RPMI8226 (cell line): ENCODE measurements around the gene ATXN1.

Source experiments
- DNase-seq: peaks from one replicate; pipeline ENCODE4 v3.0.0-alpha.2; 2015

Gene ATXN1

DNA sequence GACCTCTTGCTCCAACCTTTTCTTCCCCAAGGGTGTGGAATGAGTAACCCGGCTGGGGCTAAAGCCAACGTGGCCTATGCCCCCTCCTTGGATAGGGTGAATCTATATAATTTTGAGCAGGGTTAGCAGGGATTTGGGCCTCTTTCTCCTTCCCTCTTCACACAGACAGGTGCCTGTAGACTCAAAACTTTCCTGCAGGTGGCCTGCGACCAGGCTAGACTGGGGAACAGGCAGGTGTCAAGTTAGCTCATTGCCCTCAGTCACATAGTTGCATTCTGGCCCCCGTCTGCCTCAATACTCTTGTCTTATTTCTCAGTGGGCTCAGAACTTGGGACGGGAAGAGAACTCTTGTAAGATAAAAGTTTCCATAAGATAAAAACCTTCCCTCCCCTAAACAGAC is 243.0 kb downstream of the ATXN1 start:
- peak; percentile 45 for DNase-seq

DNA sequence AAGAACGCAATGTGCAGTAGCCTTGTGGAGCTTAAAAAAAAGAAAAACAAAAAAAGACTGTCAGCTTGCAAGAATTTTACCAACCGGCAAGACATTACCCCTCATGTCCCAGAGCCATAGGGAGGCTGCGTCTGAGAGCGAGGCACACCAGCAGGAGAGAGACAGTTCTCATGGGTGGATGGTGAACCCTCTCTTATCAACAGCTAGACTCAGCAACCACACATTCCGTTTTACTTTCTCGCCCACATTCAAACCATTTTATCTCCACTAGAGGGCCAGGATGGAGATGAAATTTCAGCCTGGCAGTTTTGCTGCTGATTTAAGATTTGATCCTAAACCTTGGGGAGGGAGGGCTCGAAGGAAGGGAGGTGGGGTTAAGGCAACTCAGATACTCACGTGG is 247.0 kb downstream of the ATXN1 start:
- peak; percentile 19 for DNase-seq

DNA sequence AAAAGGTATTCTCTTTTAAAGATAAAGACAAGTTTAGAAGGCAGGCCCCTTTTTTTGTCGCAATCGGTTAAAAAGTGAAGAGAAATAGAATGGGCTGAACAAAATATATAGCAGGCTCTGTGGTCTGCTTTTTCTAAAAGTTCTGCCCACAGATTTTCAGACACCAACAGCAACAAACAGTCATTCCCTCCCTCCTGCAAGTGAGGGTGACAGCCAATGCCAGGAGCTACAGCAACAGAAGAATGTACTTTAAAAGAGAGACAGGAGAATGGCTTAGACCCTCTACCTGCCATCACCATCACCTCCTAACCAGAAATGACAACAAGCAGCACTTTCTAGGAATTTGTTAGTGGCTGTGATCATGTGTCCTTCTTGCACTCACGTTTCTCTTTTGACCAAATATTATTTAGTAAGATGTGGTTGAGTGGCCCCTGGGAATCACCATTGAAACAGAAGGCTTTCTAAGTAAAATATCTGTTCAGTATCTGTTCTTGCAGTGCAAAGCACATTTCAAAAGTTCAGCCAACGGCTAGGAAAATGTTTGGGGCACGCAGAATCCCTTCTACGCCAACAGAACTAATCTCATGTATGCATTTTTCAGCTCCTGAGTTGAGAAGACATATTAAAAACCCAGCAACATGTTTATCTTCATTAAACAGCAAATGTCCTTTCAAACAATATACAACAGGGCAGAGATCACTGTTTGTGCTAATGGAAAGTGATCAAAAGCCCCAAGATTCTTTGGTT is 248.5 kb downstream of the ATXN1 start:
- no peak for DNase-seq

DNA sequence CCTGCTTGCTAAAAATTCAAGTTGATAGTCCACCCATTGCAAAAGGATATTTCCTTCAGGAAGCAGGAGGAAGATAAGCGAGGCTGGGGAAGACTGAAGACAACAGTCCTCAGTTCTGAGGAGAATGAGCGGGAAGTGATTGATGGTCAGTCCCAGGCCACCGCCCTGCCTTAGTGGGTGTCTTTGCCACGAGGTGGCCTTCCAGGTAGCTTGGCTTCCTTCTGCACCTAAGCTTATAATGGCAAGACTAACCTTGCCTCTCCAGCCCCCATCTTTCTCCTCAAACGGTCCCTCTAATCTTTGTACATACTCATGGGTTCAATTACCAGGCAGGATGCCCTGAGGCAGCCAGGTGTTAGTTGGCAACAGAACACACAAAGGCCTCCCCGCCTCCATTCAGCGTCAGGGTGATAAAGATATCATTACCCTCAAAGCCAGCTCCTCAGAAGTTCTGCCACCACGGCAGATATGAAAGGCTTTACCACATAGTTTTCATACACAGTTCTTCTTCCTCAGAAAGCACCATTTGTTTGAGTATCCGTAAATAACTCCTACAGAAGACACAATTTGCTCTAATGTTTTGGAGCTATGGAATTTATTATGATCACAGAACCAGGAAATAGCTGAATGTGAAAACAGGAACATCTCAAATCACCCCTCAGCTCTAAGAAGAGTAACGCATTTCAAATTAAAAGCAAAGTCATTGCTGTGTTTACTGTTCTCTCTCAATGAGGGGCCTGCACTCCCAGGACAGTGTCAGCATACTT is 249.4 kb downstream of the ATXN1 start:
- DNase-seq: peak; percentile 39

DNA sequence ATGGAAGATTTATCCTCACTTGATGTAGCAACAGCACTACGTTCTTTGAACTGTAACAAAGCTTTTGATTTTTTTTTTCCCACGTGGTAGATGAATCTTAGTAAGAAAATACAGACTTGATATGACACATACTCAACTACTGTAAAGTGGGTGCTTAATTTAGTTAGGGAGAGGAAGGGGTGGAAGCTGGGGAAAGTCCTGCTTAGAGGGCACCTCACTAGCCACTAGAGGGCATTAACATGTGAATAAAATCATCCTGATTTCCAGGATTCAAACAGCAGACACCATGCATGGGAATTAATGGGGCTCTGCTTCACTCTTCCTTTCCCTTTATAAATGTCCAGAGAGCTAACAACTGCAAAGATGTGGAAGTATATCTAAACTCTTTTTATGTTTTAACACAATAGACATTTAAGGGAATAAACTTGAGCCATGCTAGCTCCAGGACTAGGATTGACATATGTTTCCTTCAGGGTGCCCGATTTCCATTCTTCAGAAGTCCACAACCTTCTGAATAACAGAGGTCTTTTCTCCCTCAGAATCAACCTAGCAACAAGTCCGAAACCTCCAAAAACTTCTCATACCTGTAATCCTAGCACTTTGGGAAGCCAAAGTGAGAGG is 250.1 kb downstream of the ATXN1 start:
- DNase-seq: no peak

DNA sequence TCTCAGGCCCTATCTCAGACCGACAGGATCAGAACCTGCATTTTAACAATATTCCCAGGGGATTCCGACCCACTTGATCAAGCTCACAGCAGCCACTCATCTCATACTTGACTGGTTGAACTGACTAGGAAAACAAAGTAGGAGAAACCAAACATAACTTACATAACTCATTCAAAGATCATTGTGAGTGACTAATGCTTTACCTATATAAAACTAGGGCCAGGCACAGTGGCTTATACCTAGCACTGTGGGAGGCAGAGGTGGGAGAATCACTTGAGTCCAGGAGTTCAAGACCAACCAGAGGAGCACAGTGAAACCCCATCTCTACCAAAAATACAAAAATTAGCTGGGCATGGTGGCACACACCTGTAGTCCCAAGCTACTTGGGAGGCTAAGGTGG is 251.0 kb downstream of the ATXN1 start:
- DNase-seq: no peak

DNA sequence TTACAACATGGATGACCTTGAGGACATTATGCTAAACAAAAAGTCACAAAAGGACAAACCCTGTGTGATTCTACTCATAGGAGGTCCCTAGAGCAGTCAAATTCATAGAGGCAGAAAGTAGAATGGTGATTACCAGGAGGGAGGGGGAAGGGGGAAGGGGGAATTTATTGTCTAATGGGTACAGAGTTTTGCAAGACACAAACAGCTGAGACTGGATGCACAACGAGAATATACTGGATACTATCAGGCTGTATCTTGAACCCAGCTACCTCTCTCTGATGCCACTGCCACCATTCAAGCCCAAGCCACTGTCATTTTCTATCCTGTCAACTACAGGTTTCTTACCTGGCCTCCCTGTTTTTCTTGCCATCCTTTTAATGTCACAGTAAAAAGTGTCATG is 252.3 kb downstream of the ATXN1 start:
- DNase-seq: no peak

DNA sequence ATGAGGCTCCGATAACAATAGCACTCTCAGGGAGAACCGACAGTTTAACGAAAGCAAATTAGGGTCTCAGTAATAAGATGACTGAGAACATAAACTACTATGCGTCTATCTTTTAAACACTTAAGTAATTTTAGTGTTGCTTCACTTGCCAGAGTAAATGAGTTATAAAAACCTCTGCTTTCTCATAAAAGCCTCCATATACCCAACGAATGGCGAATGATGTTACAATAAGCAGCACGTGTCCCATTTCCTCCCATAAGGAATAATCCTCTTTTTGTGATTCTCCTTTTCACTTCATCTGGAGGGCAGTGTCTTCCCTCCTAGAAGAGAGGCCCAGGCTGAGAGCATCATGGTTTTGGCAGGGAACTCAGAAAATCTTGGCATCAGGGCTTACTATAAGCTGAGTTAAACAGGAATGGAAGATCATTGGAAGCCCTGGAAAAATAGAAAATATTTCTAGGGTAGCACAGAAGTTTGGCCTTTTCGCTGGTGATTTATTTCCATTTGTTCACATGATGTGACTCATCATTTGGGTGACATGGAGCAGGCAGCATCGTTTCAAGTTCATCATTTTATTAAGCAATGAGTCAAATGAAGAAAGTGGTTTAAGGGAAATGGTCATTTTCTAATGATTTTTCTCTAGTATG is 255.4 kb downstream of the ATXN1 start:
- no peak for DNase-seq

DNA sequence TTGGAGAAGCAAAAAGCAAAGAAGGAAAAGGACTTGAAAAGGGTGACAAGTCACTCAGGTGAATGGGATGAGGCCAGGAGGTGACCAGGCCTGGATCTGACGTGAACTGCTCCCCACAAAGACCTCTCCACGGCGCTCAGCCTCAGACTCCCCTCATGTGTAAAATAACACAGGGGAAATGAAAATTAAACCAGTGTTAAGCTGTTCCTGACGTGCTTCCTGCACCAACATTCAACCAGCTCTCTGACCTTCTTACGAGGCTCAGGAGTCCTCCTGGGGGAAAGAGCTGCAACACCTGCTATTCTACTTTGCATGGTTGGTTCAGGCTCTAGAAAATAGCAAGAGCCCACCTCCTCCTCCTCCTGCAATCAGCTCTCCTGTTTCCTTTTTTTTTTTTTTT is 256.7 kb downstream of the ATXN1 start:
- no peak for DNase-seq

DNA sequence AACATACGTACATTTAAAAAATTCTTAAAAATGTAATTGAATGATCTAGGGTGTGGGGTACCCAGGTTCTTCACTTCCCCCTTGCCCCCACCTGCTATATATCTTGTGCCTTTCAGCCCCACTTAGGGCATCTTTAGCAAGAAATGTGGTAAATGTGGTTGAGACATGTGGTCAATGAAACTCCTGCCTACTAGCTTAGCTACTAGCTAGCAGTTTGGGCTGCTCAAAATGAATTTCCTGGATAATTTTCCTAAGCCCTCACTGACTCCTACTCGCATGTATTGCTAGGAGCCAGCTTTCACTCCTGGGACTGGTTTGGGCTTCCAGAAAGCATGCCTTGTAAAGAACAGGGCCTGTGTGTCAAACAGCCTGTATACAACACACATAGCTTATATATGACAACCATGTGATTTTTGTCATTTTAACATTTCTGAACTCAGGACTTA is 257.3 kb downstream of the ATXN1 start:
- peak; percentile 41 for DNase-seq

DNA sequence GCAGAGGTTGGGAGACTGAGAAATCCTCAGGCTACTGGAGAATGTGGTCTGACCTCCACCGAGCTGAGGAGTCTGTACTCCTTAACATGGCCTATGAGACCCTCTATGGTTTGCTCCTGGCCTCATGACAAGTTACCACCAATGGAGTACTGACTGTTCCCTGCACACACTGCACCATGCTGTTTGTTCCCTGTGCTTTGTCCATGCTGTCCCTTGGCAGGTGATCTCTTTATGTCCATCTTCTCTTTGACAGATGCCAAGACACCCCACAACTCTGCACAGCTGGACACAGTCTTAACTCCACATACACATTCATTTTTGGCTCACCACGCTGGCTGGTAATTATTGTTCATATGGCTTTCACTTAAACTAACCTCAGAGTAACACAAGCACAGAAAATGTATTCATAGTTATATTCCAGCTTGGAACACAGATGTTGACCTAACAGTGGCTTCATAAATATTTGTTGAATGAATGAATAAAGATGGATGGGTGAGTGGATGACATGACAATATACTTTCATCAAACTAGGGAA is 258.0 kb downstream of the ATXN1 start:
- DNase-seq: no peak

DNA sequence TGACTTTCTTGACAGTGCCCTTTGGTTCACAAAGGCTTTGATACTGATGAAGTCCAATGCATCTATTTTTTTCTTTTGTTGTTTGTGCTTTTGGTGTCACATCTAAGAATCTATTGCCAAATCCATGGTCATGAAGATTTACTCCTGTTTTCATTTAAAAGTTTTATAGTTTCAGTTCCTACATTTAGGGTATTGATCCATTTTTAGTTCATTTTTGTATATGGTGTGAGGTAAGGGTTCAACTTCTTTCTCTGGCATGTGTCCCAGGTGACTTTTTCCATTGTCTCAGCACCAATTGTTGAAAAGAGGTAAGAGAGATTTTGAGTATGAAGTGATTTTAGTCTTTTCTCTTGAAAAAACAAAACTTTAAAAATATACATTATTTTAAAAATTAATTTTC is 262.3 kb downstream of the ATXN1 start:
- no peak for DNase-seq

DNA sequence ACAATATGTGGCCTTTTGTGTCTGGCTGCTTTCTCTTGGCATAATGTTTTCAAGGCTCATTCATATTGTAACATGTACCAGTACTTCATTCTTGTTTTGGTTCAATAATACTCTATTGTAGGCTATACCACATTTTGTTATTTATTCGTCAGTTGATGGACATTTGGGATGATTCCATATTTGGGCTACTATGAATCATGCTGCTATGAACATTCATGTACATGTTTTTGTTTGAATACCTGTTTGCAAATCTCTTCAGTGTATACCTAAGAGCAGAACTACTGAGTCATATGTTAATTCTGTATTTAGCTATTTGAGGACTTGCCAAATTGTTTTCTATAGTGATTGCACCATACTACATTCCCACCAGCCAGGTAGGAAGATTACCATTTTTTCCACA is 263.0 kb downstream of the ATXN1 start:
- no peak for DNase-seq

DNA sequence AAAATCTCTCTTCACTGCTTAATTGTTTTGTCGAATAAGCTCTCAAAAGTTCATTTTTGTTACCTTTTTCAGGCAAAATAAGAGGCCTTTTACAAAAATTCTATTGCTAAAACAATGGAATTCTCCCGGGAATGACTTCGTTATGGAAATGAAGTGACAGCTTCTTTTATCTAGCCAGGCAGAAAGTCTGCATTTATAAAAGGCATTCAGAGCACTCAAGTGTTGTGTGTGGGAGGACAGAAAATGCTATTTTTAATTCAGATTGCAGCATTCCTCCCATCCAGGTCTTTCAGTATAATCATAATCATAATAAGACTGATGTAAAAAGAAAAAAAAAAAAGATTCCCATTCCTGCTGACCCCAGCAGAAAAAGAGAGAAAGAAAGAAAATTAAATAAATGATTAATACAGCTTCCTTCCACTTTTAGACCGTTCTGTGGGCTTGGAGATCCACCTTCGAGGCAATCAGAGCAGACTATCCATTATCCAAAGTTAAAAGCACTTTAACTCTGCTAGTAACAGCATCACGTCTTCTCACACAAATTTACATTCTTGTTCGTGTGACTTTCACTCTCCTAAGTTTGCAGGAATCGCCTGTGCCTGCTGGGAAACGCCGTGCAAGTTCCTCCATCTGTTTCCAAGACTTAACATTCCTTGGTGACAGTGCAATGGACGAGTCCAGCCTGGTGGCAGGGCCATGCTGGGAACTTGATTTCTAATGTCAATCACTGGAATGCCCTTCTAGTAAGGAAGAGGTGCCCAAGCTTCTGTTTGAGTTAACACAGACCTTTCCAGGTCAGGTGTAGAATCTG is 264.1 kb downstream of the ATXN1 start:
- DNase-seq: no peak

DNA sequence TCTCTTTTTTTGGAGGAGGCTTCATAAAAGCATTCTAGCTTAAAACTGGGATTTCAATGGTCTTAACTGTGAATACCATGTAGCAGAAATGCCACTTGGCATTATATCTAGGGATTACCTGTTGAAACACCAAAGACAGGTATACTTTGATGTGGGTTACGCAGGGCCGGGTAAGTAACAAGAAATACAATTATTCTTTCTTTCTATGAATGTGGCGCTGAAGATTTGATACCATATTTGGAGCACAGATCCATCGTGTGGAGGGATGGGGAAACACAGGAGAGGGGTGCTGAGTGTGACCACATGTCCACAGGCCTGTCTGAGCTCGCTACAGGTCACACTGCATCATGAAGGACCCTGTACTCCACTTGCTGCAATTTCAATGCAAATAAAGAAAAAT is 265.1 kb downstream of the ATXN1 start:
- no peak for DNase-seq

DNA sequence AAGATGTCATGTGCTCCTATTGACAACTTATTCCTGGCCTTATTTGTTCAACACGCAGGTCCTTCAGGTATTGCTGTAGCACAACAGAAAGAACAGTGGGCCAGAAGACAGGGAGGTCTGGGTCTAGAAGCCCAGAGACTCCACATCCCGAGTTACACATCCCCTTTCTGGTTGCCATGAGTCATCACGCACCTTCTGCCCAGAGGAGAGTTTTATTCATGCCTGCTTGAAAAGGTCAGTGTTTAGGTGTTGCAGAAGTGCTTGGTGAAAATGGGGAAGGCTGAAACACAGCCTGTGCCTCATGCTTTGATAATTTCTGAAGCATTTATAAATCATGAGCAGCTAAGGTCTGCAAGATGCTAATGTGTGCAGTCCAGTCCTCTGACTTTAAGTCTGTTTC is 266.5 kb downstream of the ATXN1 start:
- DNase-seq: peak; percentile 41

DNA sequence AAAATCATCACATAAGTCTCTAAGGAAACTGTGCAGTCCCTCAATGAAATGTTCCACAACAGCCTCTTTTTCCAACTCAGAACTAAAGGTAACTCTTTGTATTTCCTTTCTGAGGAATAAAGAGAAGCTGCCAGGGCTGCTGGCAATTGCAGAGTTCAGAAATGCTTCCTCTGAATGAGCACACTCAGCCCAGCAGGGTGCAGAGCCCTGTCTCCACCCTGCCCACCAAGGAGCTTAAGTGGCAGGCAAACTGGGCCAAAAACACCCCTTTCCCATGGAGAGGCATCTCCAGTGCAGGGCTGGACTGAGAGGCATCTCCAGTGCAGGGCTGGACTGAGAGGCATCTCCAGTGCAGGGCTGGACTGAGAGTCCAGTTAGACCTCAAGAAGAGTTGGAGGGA is 267.5 kb downstream of the ATXN1 start:
- DNase-seq: no peak

DNA sequence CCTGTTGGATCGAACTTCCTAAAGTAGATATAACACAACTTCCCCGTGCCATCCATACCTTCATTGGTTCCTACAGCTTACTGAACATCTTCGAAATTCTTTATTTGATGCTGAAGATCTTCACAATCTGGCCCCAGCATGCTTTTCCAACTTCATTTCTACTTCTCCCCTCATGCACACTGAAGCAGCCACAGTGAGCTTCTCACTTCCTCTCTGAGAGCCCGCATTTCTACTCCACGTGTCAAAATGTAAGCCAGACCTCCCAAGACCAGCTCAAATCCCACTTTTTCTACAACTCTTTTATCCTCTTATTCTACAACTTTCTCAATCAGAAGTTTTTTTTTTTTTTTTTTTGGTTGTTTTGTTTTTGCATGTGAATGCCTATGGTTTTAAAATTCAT is 268.1 kb downstream of the ATXN1 start:
- DNase-seq: no peak

DNA sequence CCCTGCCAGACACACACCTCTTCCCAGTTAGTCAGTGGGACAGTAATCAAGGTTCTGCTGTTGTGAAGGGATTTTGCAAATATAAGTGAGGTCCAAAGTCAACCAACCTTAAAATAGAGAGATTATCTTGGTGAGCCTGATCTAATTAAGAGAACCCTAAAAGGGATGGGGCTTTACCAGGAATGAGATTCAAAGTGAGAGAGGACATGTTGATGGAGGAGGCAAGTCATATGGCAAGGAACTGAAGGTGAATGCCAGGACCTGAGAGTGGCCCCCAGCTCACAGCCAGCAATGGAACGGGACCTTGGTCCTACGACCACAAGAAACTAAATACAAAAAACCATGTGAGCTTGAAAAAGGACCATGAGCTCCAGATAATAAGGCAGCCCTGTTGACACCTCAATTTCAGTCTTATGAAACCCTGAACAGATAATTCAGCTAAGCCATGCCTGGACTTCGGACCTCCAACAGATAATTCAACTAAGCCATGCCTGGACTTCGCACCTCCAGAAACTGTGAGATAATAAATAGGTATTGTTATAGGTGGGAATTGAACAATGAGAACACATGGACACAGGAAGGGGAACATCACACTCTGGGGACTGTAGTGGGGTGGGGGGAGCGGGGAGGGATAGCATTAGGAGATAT is 269.5 kb downstream of the ATXN1 start:
- DNase-seq: no peak

DNA sequence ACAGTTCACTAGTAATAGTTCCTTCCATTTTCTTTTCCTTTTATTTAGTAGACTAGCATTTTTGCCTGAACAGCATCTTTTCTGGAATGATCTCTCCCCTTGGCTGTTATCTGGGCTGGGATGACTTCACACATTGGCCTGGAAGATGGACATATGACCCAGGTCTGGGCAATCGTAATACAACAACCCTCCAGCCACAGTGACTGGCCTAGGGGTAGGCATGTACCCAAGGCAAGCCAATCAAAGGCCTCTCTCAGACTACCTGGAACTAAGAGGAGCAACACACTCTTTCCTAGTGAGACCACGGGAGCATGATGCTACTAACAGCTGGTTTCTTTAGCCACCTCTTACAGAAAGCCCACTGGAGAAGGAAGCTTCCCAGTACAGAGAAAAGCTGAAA is 270.6 kb downstream of the ATXN1 start:
- no peak for DNase-seq

DNA sequence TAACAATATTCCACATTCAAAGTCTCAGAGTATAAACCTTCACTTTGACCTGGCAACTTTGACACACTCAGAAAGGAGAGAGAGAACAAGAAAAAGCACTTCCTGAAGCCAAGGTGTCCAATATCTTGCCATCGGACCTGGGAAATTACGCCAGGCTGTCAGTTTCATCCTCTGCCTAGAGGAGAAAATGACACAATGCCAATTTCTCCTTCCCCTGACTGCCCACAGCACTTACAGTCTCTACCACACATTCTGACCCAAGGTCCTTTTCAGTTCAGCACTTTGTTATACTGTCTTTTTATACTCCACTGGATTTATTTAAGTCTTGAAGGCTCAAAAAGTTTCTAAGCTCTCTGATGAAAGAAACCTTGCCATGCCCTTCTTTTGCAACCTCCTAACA is 272.4 kb downstream of the ATXN1 start:
- DNase-seq: no peak
